Activated CD4-positive, alpha-beta T cell treated with anti-CD3 and anti-CD28 coated beads, Interleukin-2, amount 50 U/mL, for 4 hours (primary cell): ENCODE data around the gene PYGM.
"Not testable (repeated sequence)": the region's sequence is repeated elsewhere in the genome, so short reads cannot be mapped to it uniquely, and the experiment has no call there.

Source experiments
- DNase-seq, 2 experiments: peaks; one replicate each; pipeline ENCODE4 v3.0.0-alpha.2; 2020

The PYGM gene

GRCh38 chr11:64714666-64715065 is 45.1 kb downstream of the PYGM start:
- no peak for DNase-seq

DNA sequence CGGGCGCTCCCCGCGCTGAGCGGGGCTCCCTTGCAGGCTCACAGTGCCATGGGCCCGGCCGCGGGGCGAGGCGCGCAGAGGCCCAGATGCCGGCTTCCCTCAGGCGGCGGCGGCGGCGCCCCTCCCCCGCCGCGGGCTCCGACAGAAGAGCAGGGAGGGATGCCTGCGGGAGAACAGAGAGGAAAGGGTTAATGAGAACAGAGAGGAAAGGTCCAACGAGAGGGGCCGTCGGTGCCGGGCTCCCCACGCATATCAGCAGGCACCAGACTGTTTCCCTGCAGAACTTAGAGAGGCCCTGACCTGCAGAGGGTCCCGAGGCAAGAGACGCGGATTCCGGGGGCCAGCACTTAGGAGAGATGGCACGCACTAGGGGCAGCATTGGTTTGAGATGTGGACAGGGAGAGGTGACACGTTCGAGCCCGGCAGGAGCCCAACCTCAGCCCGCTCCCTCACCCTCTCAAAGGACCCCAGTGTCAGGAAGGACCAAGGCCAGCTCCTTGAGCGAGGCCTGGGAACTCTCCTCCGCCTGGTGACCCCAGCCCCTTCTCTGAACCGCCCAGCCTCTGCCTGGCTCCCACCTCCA is 45.9 kb downstream of the PYGM start:
- DNase-seq = no peak

DNA sequence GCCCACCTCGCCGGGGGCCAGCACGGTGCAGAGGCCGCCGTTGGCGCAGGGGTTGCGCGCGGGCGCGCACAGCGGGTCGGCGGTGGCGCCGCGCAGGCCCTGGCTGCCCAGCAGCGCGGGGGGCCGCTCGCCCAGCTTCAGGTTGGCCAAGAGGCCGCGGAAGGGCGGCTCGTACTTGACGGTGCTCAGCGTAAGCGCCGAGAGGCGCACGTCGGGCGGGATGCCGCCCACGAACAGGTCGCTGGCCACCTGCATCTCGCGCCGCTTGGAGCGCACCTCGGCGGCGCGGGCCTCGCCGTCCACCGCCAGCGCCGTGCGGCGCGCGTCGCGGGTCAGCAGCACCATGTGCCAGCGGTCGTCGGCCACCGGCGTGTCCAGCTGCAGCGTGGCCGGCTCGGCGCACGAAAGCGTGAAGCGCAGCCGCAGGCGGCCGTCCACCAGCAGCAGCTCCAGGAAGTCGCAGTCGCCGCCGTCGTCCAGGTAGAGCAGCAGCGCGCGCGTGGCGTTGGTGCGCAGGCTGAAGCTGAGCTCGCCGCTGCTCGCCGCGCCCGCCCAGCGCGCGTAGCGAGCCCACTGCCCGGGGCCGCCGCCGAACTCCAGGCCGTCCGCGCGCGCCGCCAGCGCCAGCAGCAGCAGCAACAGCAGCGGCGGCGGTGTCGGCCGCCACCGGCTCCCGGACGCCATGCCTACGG is 46.6 kb downstream of the PYGM start:
- no peak for DNase-seq

- DNase-seq = no peak
Observed at GRCh38 chr11:64712430-64713015, 47.3 kb downstream of the PYGM start.

GRCh38 chr11:64711956-64712362 is 47.8 kb downstream of the PYGM start:
- DNase-seq = no peak

DNA sequence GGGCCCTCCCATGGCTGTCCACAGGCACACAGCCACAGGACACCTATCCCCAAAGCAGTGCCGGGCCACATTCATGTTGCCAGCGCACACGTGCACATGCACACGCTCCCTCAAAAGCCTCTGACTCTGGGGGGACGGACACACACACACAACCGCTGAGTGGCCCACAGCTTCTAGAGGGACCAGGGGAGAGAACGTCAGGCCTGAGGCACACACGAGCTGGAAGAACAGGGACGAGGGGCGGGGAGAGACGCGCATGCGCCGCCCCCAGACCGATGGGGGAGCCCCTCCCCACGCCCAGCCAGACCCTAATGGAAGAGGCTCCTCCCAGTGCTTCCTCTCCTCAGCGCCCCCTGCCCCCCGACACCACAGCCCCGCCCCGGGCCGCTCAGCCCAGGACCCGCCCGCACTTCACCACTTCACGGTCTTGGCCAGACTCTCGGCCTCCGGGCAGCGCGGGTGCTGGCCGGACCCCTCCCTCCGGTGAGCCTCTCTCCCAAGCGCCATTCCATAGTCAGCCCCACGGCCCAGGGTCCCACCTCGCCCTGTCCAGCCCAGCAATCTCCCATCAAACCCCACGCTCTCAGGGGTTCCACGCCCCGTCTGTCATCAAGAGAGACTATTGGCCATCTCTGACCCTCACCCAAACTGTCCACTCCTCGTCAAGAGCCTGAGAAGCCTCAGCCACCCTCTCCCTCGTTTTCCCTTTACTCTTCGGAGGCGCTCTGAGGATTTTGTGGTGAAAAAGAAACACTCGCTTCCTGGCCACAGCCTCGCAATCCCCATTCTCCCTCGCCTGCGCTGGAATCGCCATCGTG is 48.4 kb downstream of the PYGM start:
- no peak for DNase-seq

- DNase-seq = no peak
Observed at GRCh38 chr11:64710418-64711137, 49.2 kb downstream of the PYGM start.

DNA sequence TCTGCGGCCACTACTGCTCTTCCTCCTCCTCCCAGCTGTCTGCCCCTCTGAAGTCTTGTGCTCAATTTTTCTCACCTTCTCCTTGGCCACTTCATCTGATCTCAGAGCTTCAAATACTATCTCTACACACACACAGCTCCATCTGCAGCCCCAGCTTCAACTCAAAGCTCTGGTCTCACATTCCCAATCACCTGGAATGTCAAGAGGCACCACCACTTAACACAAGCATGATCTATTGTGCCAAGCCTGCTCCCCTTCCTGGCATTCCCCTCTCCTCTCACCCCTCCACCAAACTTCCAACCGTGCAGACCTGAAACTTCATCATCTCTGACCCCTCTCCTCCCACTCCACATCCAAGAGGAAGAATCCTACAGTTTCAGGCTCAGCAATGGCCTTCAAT is 54.3 kb downstream of the PYGM start:
- no peak for DNase-seq

GRCh38 chr11:64703048-64703447 is 56.7 kb downstream of the PYGM start:
- DNase-seq = no peak

DNA sequence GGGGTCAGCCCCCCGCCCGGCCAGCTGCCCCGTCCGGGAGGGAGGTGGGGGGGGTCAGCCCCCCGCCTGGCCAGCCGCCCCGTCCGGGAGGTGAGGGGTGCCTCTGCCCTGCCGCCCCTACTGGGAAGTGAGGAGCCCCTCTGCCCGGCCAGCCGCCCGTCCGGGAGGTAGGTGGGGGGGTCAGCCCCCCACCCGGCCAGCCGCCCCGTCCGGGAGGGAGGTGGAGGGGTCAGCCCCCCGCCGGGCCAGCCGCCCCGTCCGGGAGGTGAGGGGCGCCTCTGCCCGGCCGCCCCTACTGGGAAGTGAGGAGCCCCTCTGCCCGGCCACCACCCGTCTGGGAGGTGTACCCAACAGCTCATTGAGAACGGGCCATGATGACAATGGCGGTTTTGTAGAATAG is 57.8 kb downstream of the PYGM start:
- not testable (repeated sequence) for DNase-seq

GRCh38 chr11:64698427-64698826 is 61.3 kb downstream of the PYGM start:
- DNase-seq = no peak

GRCh38 chr11:64697663-64698375 is 62.0 kb downstream of the PYGM start:
- no peak for DNase-seq
